GM10266 (cell line): ENCODE results near the gene LAMC3.
"Not testable (repeated sequence)": the region's sequence is repeated elsewhere in the genome, so short reads cannot be mapped to it uniquely, and the experiment has no call there.

Experiments used
- DNase-seq: peaks from one replicate; pipeline ENCODE4 v3.0.0; 2012; ENCODE audit errors: extremely low spot score
- CTCF ChIP-seq: IDR thresholded peaks from 2 replicates; pipeline ENCODE4 v1.5.1; 2012; ENCODE audit warnings: mild to moderate bottlenecking, low read depth; ENCODE audit not compliant: control insufficient read depth, insufficient read depth; ENCODE audit errors: missing control alignments

LAMC3 gene

GRCh38 chr9:131098391-131099101, 89.6 kb downstream of the LAMC3 start:
- no peak for DNase-seq
- no peak for TF ChIP-seq CTCF

- TF ChIP-seq CTCF: no peak
- no peak for DNase-seq
Measured at GRCh38 chr9:131099102-131099606, 90.2 kb downstream of the LAMC3 start.

- not testable (repeated sequence) for DNase-seq
Measured at GRCh38 chr9:131099845-131100244, 90.9 kb downstream of the LAMC3 start.

- no peak for DNase-seq
- TF ChIP-seq CTCF: no peak
Measured at GRCh38 chr9:131100445-131100844, 91.5 kb downstream of the LAMC3 start.

- no peak for TF ChIP-seq CTCF
- no peak for DNase-seq
Measured at GRCh38 chr9:131101207-131101964, 92.4 kb downstream of the LAMC3 start.

GRCh38 chr9:131103024-131103423, 94.0 kb downstream of the LAMC3 start:
- no peak for DNase-seq
- TF ChIP-seq CTCF: no peak

GRCh38 chr9:131103535-131103934, 94.6 kb downstream of the LAMC3 start:
- TF ChIP-seq CTCF: no peak
- DNase-seq: no peak
